HG03280 (cell line): Measurements from ENCODE around the gene SERPINE3.

Experiments
- ATAC-seq: cut with Tn5 transposase; IDR thresholded peaks from one replicate; pipeline ENCODE4 v1.9.1; 2021; ENCODE audit warnings: mild to moderate bottlenecking, moderate library complexity; ENCODE audit not compliant: unreplicated experiment

The SERPINE3 gene

GRCh38 chr13:51339354-51339753, at the start of gene SERPINE3:
Gene SERPINE3, plus strand, starts transcription at chr13:51339691. Its CDS starts 1,401 bp downstream, at chr13:51341092.
- no peak for ATAC-seq

GRCh38 chr13:51291341-51291740, 48.1 kb upstream of the SERPINE3 start:
- ATAC-seq = no peak

- ATAC-seq = no peak
These were observed 47.4 kb upstream of the SERPINE3 start for GRCh38 chr13:51292000-51292565.

GRCh38 chr13:51297556-51297955, 41.9 kb upstream of the SERPINE3 start:
- ATAC-seq = no peak

GRCh38 chr13:51298812-51299211, 40.7 kb upstream of the SERPINE3 start:
- ATAC-seq = no peak

- no peak for ATAC-seq
These were observed 36.4 kb upstream of the SERPINE3 start for GRCh38 chr13:51303063-51303552.

- ATAC-seq = no peak
These were observed 35.6 kb upstream of the SERPINE3 start for GRCh38 chr13:51303882-51304281.

GRCh38 chr13:51305271-51305967, 34.1 kb upstream of the SERPINE3 start:
- no peak for ATAC-seq

GRCh38 chr13:51308781-51309180, 30.7 kb upstream of the SERPINE3 start:
- ATAC-seq = no peak

GRCh38 chr13:51311231-51311630, 28.3 kb upstream of the SERPINE3 start:
- no peak for ATAC-seq

- no peak for ATAC-seq
These were observed 27.5 kb upstream of the SERPINE3 start for GRCh38 chr13:51311957-51312520.

GRCh38 chr13:51313619-51314018, 25.9 kb upstream of the SERPINE3 start:
- no peak for ATAC-seq

- ATAC-seq = no peak
These were observed 22.2 kb upstream of the SERPINE3 start for GRCh38 chr13:51317262-51317661.

GRCh38 chr13:51318015-51318414, 21.5 kb upstream of the SERPINE3 start:
- ATAC-seq = no peak

- no peak for ATAC-seq
These were observed 20.6 kb upstream of the SERPINE3 start for GRCh38 chr13:51318876-51319275.

GRCh38 chr13:51321836-51322235, 17.7 kb upstream of the SERPINE3 start:
- no peak for ATAC-seq

- no peak for ATAC-seq
These were observed 16.7 kb upstream of the SERPINE3 start for GRCh38 chr13:51322826-51323225.

GRCh38 chr13:51323824-51324511, 15.5 kb upstream of the SERPINE3 start:
- ATAC-seq = no peak

GRCh38 chr13:51324714-51325420, 14.6 kb upstream of the SERPINE3 start:
- ATAC-seq = no peak

GRCh38 chr13:51325837-51326236, 13.7 kb upstream of the SERPINE3 start:
- ATAC-seq = no peak

- no peak for ATAC-seq
These were observed 12.7 kb upstream of the SERPINE3 start for GRCh38 chr13:51326777-51327176.
